ENCODE results near the gene CTDNEP1.

DNA sequence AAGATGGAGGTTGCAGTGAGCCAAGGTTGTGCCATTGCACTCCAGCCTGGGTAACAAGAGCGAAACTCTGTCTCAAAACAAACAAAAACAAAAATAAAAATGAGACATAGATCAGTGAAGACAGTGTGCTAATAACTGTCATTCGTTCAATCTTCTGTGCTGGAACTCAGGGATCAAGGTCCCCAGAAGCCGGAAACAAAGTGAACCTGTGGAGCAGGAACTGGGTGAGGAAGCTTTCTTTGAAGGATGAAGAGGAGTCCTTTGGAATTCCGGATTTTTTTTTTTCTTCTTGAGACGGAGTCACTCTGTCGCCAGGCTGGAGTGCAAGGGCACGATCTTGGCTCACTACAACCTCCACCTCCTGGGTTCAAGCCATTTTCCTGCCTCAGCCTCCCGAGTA, 27.9 kb upstream of the CTDNEP1 start:
- TF ChIP-seq, protein P1, sequence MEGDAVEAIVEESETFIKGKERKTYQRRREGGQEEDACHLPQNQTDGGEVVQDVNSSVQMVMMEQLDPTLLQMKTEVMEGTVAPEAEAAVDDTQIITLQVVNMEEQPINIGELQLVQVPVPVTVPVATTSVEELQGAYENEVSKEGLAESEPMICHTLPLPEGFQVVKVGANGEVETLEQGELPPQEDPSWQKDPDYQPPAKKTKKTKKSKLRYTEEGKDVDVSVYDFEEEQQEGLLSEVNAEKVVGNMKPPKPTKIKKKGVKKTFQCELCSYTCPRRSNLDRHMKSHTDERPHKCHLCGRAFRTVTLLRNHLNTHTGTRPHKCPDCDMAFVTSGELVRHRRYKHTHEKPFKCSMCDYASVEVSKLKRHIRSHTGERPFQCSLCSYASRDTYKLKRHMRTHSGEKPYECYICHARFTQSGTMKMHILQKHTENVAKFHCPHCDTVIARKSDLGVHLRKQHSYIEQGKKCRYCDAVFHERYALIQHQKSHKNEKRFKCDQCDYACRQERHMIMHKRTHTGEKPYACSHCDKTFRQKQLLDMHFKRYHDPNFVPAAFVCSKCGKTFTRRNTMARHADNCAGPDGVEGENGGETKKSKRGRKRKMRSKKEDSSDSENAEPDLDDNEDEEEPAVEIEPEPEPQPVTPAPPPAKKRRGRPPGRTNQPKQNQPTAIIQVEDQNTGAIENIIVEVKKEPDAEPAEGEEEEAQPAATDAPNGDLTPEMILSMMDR (IDR thresholded peaks at IDR 0.05; ENCODE audit: extremely low read depth in 1 of 2, insufficient read depth in 1 of 2, low read depth in 1 of 2, low read length in 2 of 2): no peak
- TF ChIP-seq POLR2AphosphoS5 (IDR thresholded peaks at IDR 0.05; ENCODE audit: insufficient read depth, low read depth, low read length): no peak
- TF ChIP-seq POLR2A (IDR thresholded peaks at IDR 0.05; ENCODE audit: low read depth, low read length): no peak
- no peak for TF ChIP-seq MYC (IDR thresholded peaks at IDR 0.05; ENCODE audit: low read depth, low read length)

All from endothelial cell of umbilical vein (primary cell).